DND-41 (cell line): ENCODE measurements around the gene APMAP.

Experiments used
- ATAC-seq: fragments of 200-7000 bp; cut with Tn5 transposase; 3 replicates; pipeline ENCODE4 v1.9.1; 2021; ENCODE audit warnings: low read depth; ENCODE audit not compliant: insufficient read depth
- DNase-seq: peaks from one replicate; pipeline ENCODE4 v3.0.0-alpha.2; 2020
- H2AFZ ChIP-seq: 2 replicates; pipeline ENCODE4 v1.6.0; 2012; ENCODE audit warnings: low read depth, low read length
- H3K27ac ChIP-seq: 2 replicates; pipeline ENCODE4 v1.5.1; 2012; ENCODE audit warnings: low read length, inconsistent platforms
- H3K27me3 ChIP-seq: fragments of 200-600 bp; sonication (generic); 2 replicates; pipeline ENCODE4 v1.6.0; 2012; ENCODE audit warnings: low read length, mild to moderate bottlenecking, inconsistent platforms; ENCODE audit not compliant: insufficient read depth, poor library complexity
- H3K36me3 ChIP-seq: 2 replicates; pipeline ENCODE4 v1.5.1; 2012; ENCODE audit warnings: low read length, inconsistent platforms; ENCODE audit not compliant: insufficient read depth
- H3K4me1 ChIP-seq: 2 replicates; pipeline ENCODE4 v1.5.1; 2012; ENCODE audit warnings: mild to moderate bottlenecking, low read length; ENCODE audit not compliant: insufficient read depth
- H3K4me2 ChIP-seq: 2 replicates; pipeline ENCODE4 v1.6.0; 2012; ENCODE audit warnings: mild to moderate bottlenecking, moderate library complexity, low read length, inconsistent platforms; ENCODE audit not compliant: insufficient read depth
- H3K4me3 ChIP-seq, 2 experiments: fragments of 200-600 bp in 1 of 2; shearing (Covaris generic) in 1 of 2; 2 replicates each; pipeline ENCODE4 v1.5.1; 2012 to 2016; ENCODE audit warnings: inconsistent platforms in 2 of 2, low read length in 2 of 2, mild to moderate bottlenecking in 2 of 2, low read depth in 1 of 2, moderate library complexity in 1 of 2
- H3K79me2 ChIP-seq: 2 replicates; pipeline ENCODE4 v1.6.0; 2012; ENCODE audit warnings: low read length, inconsistent platforms; ENCODE audit not compliant: insufficient read depth
- H3K9ac ChIP-seq: 2 replicates; pipeline ENCODE4 v1.6.0; 2012; ENCODE audit warnings: low read depth, mild to moderate bottlenecking, inconsistent platforms, low read length, moderate library complexity
- H3K9me3 ChIP-seq: 2 replicates; pipeline ENCODE4 v1.5.1; 2012; ENCODE audit warnings: low read length, moderate library complexity, mild to moderate bottlenecking, inconsistent platforms; ENCODE audit not compliant: insufficient read depth, severe bottlenecking
- H4K20me1 ChIP-seq: 2 replicates; pipeline ENCODE4 v1.6.0; 2012; ENCODE audit warnings: low read length; ENCODE audit not compliant: insufficient read depth
- CTCF ChIP-seq: IDR thresholded peaks from 2 replicates; pipeline ENCODE4 v1.5.1; 2012; ENCODE audit warnings: borderline replicate concordance, low read length, moderate library complexity, mild to moderate bottlenecking; ENCODE audit not compliant: poor library complexity, severe bottlenecking; ENCODE audit errors: extremely low read depth
- EZH2 ChIP-seq: IDR thresholded peaks from 3 replicates; pipeline ENCODE4 v1.6.1; 2012; ENCODE audit warnings: borderline replicate concordance, low read depth, mild to moderate bottlenecking, moderate library complexity, low read length, inconsistent platforms; ENCODE audit not compliant: severe bottlenecking

Gene APMAP

GRCh38 chr20:24915440-24915839 lies 77.1 kb downstream of the APMAP start:
- no peak overlapping the region for H3K27ac ChIP-seq
- ATAC-seq (no peak), DNase-seq (no peak)
- no peaks in the 10 kb centered on the region for H4K20me1 ChIP-seq
- H3K79me2 ChIP-seq: no peaks in the 10 kb centered on the region
- no peaks in the 10 kb centered on the region for H3K36me3 ChIP-seq
- H2AFZ ChIP-seq: no peak overlapping the region
- no peaks in the 10 kb centered on the region for H3K9me3 ChIP-seq
- no peak overlapping the region for H3K4me2 ChIP-seq
- no peaks in the 10 kb centered on the region for H3K27me3 ChIP-seq
- no peak overlapping the region for H3K4me3 ChIP-seq
- TF ChIP-seq CTCF (no peak), EZH2 (no peak)
- no peaks in the 10 kb centered on the region for H3K4me1 ChIP-seq
- no peak overlapping the region for H3K9ac ChIP-seq

GRCh38 chr20:24914388-24915241 lies 77.9 kb downstream of the APMAP start:
- no peak overlapping the region for H3K4me2 ChIP-seq
- H3K79me2 ChIP-seq: no peaks in the 10 kb centered on the region
- no peak for TF ChIP-seq EZH2
- no peak for TF ChIP-seq CTCF
- H2AFZ ChIP-seq: no peak overlapping the region
- DNase-seq (no peak), ATAC-seq (no peak)
- no peaks in the 10 kb centered on the region for H3K4me1 ChIP-seq
- no peaks in the 10 kb centered on the region for H3K36me3 ChIP-seq
- no peak overlapping the region; the same call in 1 of the 2 replicates for H3K27ac ChIP-seq
- H3K4me3 ChIP-seq: no peak overlapping the region
- H3K9me3 ChIP-seq: no peaks in the 10 kb centered on the region
- H4K20me1 ChIP-seq: no peaks in the 10 kb centered on the region
- no peak overlapping the region for H3K9ac ChIP-seq
- H3K27me3 ChIP-seq: no peaks in the 10 kb centered on the region

- H3K27me3 ChIP-seq: no peaks in the 10 kb centered on the region
- no peaks in the 10 kb centered on the region for H3K79me2 ChIP-seq
- H3K9me3 ChIP-seq: peaks cover 9% of the 10 kb centered on the region
- no peak overlapping the region for H3K27ac ChIP-seq
- no peak overlapping the region for H2AFZ ChIP-seq
- H3K9ac ChIP-seq: no peak overlapping the region
- H3K4me3 ChIP-seq: no peak overlapping the region
- ATAC-seq (no peak), DNase-seq (no peak)
- H3K36me3 ChIP-seq: no peaks in the 10 kb centered on the region
- no peaks in the 10 kb centered on the region for H3K4me1 ChIP-seq
- TF ChIP-seq EZH2 (no peak), CTCF (no peak)
- H4K20me1 ChIP-seq: no peaks in the 10 kb centered on the region
- H3K4me2 ChIP-seq: no peak overlapping the region
These were observed 79.4 kb downstream of the APMAP start for GRCh38 chr20:24913076-24913628.
